Progenitor cell of endocrine pancreas (in vitro differentiated cells): ENCODE data around the gene CABP4. TPM values are rescaled to one million over a fixed set of nuclear protein-coding genes. Genes with fewer than 3 reads are reported as not detected.
A peak's percentile ranks its signal among the peaks of the same experiment; 100 is the strongest.

Experiments
- DNase-seq: peaks from one replicate; pipeline ENCODE4 v3.0.0; 2021; ENCODE audit warnings: low spot score; ENCODE audit not compliant: unreplicated experiment
- H3K27ac Mint-ChIP-seq: 2 replicates; pipeline ENCODE4 v1.8.0; 2021; ENCODE audit warnings: mild to moderate bottlenecking, moderate library complexity, mixed read lengths
- H3K27me3 Mint-ChIP-seq: 2 replicates; pipeline ENCODE4 v1.8.0; 2021; ENCODE audit warnings: mixed read lengths
- H3K36me3 Mint-ChIP-seq: 2 replicates; pipeline ENCODE4 v1.8.0; 2022; ENCODE audit warnings: mixed read lengths; ENCODE audit not compliant: insufficient read depth
- H3K4me1 Mint-ChIP-seq: 2 replicates; pipeline ENCODE4 v1.8.0; 2021; ENCODE audit warnings: low read depth, mixed read lengths
- H3K4me3 Mint-ChIP-seq: 2 replicates; pipeline ENCODE4 v1.8.0; 2021; ENCODE audit warnings: low read depth, mild to moderate bottlenecking, moderate library complexity, mixed read lengths
- H3K9me3 Mint-ChIP-seq: 2 replicates; pipeline ENCODE4 v1.8.0; 2021; ENCODE audit warnings: low read depth, mixed read lengths
- total RNA-seq: library from RNA; stranded (reverse); gene quantifications from 2 replicates; pipeline ENCODE4 v1.2.1, GENCODE V29; 2021
- TF ChIP-seq, protein P1 (sequence below): fragments of 200-600 bp; sonication (generic); IDR thresholded peaks from one replicate; pipeline ENCODE4 v1.5.0; 2021; ENCODE audit warnings: antibody characterized with exemption, mild to moderate bottlenecking; ENCODE audit not compliant: unreplicated experiment

Gene CABP4
- total RNA-seq, 1 donor from 2014 or later: not detected

DNA sequence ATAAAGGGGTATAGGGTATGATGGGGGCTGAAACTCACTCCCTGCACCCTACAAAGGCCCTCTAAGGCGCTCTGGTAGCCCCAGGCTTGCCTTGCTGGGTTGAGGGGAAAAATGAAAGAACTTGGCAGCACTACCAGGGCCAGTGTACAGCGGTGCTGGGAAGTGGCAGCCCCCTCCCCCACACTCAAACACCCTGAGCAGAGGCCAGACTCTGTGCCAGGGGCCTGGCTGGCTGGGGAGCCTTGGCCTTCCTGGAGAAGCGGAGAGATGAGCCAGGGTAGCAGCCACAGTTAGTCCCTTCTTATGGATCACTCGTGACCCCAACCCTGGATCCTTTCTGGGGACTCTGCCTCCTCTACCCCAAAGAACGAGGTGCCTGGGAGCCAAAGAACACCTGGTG lies 11.2 kb downstream of the CABP4 start:
- Mint-ChIP-seq H3K27ac (no peak overlapping the region), H3K27me3 (peaks cover 2% of the 10 kb centered on the region), H3K9me3 (no peaks in the 10 kb centered on the region), H3K4me3 (peak overlapping the region; percentile 21), H3K4me1 (peaks cover 12% of the 10 kb centered on the region), H3K36me3 (no peaks in the 10 kb centered on the region)
- DNase-seq: no peak
- TF ChIP-seq, protein P1, sequence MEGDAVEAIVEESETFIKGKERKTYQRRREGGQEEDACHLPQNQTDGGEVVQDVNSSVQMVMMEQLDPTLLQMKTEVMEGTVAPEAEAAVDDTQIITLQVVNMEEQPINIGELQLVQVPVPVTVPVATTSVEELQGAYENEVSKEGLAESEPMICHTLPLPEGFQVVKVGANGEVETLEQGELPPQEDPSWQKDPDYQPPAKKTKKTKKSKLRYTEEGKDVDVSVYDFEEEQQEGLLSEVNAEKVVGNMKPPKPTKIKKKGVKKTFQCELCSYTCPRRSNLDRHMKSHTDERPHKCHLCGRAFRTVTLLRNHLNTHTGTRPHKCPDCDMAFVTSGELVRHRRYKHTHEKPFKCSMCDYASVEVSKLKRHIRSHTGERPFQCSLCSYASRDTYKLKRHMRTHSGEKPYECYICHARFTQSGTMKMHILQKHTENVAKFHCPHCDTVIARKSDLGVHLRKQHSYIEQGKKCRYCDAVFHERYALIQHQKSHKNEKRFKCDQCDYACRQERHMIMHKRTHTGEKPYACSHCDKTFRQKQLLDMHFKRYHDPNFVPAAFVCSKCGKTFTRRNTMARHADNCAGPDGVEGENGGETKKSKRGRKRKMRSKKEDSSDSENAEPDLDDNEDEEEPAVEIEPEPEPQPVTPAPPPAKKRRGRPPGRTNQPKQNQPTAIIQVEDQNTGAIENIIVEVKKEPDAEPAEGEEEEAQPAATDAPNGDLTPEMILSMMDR: no peak

DNA sequence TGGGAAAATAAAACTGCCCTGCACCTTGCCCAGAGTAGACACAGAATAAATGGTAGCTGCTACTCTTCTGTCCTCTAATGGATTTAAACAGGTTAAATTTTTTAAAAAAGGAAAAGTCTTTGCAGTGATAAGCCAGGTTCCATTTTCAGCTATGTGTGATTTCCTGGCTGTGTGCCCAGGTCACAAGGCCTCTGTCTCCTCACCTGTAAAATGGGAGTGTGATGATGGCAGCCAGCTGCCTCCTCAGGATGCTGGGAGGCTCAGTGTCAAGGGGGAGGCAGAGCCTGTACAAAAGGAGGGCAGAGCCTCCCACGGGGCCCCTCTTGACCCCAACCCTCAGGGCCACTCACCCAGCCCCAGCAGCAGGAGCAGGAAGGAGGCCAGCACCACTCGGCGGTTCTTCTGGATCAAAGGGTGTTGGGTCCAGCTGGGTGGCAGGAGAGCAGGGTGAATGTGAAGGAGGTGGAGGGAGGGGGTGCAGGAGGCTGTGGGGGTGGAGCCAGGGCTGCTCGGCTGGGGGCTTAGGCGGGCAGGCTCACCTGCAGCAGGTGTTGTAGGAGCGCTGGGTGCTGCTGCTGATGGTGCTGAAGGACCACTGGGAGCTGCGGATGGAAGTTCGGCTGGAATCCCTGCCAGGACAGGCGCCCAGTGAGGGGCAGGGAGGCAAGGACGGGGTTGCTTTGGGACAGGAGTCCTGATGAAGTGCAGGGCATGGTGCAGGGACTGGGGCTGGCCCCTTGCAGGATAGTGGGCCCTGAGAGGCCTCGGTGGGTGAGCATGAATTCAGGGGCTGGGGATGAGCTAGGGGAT lies 12.0 kb downstream of the CABP4 start:
- H3K9me3 Mint-ChIP-seq: no peaks in the 10 kb centered on the region
- peak overlapping the region; percentile 56 for H3K27ac Mint-ChIP-seq
- peaks cover 2% of the 10 kb centered on the region for H3K27me3 Mint-ChIP-seq
- no peaks in the 10 kb centered on the region for H3K36me3 Mint-ChIP-seq
- TF ChIP-seq, protein P1: no peak
- H3K4me1 Mint-ChIP-seq: peaks cover 12% of the 10 kb centered on the region
- DNase-seq: no peak
- H3K4me3 Mint-ChIP-seq: peak overlapping the region; percentile 72

DNA sequence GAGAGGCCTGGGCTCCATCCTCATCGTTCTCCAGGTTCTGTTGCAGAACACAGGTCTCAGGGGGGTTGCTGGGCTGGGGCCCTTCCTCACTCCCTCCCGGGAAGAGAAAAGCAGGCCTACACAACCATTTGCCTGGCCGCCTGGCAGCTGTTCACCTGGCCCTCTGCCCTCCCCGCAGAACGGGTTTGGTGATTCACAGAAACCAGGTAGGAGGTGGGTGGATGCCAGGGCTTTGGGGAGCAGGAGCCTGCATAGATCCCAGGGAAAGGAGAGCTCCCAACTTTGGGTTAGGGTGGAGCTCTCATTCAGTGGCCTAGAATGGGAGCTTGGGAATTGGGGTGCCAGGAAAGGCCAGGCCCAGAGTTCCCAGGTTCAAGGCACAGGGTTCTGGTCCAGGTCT lies 12.9 kb downstream of the CABP4 start:
- TF ChIP-seq, protein P1: no peak
- Mint-ChIP-seq H3K4me3 (peak overlapping the region; percentile 72), H3K4me1 (peaks cover 12% of the 10 kb centered on the region), H3K9me3 (no peaks in the 10 kb centered on the region), H3K36me3 (no peaks in the 10 kb centered on the region), H3K27ac (peak overlapping the region; percentile 70), H3K27me3 (peaks cover 2% of the 10 kb centered on the region)
- no peak for DNase-seq

DNA sequence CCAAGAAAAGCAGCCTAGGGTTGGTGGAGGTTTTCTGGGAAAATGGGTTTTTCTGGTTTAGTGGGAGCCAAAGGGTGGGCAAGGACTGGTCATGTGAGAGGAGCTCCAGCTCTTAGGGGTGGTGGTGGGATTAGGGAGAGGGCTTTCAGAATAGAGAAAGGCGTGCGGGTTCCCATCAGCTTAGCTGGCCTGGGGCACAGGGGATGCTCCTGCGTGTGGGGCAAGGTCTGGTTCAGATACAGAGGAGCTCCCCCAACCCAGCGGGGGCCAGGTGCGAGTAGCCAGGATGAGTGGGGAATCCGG lies 13.3 kb downstream of the CABP4 start:
- Mint-ChIP-seq H3K36me3 (no peaks in the 10 kb centered on the region), H3K9me3 (no peaks in the 10 kb centered on the region), H3K4me3 (peak overlapping the region; percentile 72), H3K27me3 (peaks cover 2% of the 10 kb centered on the region), H3K27ac (peak overlapping the region; percentile 70), H3K4me1 (peaks cover 12% of the 10 kb centered on the region)
- TF ChIP-seq, protein P1: no peak
- no peak for DNase-seq

DNA sequence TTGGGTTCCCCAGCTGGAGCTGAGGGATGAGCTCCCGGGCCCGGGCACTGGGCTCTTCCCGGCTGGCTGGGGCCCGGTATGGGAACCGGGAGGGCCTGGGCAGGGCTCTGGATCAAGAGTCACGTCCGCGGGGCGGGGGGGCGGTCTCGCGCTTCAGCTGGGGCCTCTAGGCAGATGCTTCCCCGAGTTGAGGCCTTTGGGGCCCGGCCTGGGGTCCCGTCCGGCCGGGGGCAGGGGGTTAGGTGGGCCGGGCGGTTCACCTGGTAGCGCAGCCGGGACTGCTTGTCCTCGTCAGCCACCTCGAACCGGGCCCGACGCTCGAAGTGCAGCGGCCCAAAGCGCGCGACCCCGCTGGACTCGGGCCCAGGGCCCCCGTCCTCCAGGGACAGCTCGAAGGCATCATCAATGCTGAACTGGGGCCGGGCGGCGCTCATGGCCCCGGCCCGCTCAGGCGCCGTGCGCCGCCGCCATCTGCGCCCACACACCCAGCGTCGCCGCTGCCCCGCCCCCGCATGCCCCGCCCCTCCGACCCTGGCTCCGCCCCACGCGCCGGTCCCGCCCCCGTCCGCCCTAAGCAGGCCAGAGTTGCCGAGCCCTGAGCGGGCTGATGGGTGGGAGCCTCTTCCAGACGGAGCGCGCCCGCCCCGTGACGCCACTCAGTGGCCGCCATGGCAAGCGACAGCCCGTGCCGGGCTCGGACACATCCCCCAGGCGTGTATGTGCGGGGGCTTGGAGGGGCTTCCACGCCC lies 13.8 kb downstream of the CABP4 start, which contains the start of gene TMEM134:
Gene TMEM134 (minus strand): TSS at position 493 of the 749 bp plus-strand sequence. CDS start 59 bp downstream, at position 434.
- TF ChIP-seq, protein P1: peak; percentile 49
- peak; percentile 90 for DNase-seq
- Mint-ChIP-seq H3K9me3 (no peaks in the 10 kb centered on the region), H3K27ac (peak within 1 kb of the TSS; percentile 93), H3K27me3 (peaks cover 2% of the 10 kb centered on the region), H3K4me1 (peaks cover 12% of the 10 kb centered on the region), H3K4me3 (peak within 1 kb of the TSS; percentile 73), H3K36me3 (no peaks in the 10 kb centered on the region)
